Measurements from ENCODE around the gene CELA2A.
"Not testable (repeated sequence)": the region's sequence is repeated elsewhere in the genome, so short reads cannot be mapped to it uniquely, and the experiment has no call there.

Gene CELA2A

GRCh38 chr1:15444468-15445389 is 11.8 kb upstream of the CELA2A start:
- in situ Hi-C loops (cut with MboI; ENCODE audit: low sequenced_read_pairs), result no loop called here

GRCh38 chr1:15445390-15446122 is 11.0 kb upstream of the CELA2A start:
- in situ Hi-C loops (cut with MboI; ENCODE audit: low sequenced_read_pairs), result no loop called here

- in situ Hi-C loops (cut with MboI; ENCODE audit: low sequenced_read_pairs), result no loop called here
Measured at GRCh38 chr1:15446212-15446611, 10.3 kb upstream of the CELA2A start.

- in situ Hi-C loops (cut with MboI; ENCODE audit: low sequenced_read_pairs), result no loop called here
Measured at GRCh38 chr1:15448877-15449462, 7.6 kb upstream of the CELA2A start.

- in situ Hi-C loops (cut with MboI; ENCODE audit: low sequenced_read_pairs), result no loop called here
Measured at GRCh38 chr1:15449567-15449966, 7.0 kb upstream of the CELA2A start.

GRCh38 chr1:15451014-15451722 is 5.4 kb upstream of the CELA2A start:
- in situ Hi-C loops (cut with MboI; ENCODE audit: low sequenced_read_pairs), result no loop called here

GRCh38 chr1:15452216-15452615 is 4.3 kb upstream of the CELA2A start:
- in situ Hi-C loops (cut with MboI; ENCODE audit: low sequenced_read_pairs), result no loop called here

- in situ Hi-C loops (cut with MboI; ENCODE audit: low sequenced_read_pairs), result no loop called here
Measured at GRCh38 chr1:15452866-15453571, 3.5 kb upstream of the CELA2A start.

GRCh38 chr1:15453734-15454133 is 2.8 kb upstream of the CELA2A start:
- in situ Hi-C loops (cut with MboI; ENCODE audit: low sequenced_read_pairs), result no loop called here

- in situ Hi-C loops (cut with MboI; ENCODE audit: low sequenced_read_pairs), result no loop called here
Measured at GRCh38 chr1:15454256-15454655, 2.3 kb upstream of the CELA2A start.

- in situ Hi-C loops (cut with MboI; ENCODE audit: low sequenced_read_pairs), result no loop called here
Measured at GRCh38 chr1:15455522-15455921, 1.0 kb upstream of the CELA2A start.

GRCh38 chr1:15457585-15457984 is 1.1 kb downstream of the CELA2A start:
- in situ Hi-C loops (cut with MboI; ENCODE audit: low sequenced_read_pairs), result no loop called here

GRCh38 chr1:15458388-15458787 is 1.9 kb downstream of the CELA2A start:
- in situ Hi-C loops (cut with MboI; ENCODE audit: low sequenced_read_pairs), result not testable (repeated sequence)

- in situ Hi-C loops (cut with MboI; ENCODE audit: low sequenced_read_pairs), result no loop called here
Measured at GRCh38 chr1:15459771-15460707, 3.5 kb downstream of the CELA2A start.

- in situ Hi-C loops (cut with MboI; ENCODE audit: low sequenced_read_pairs), result no loop called here
Measured at GRCh38 chr1:15460708-15461095, 4.2 kb downstream of the CELA2A start.

- in situ Hi-C loops (cut with MboI; ENCODE audit: low sequenced_read_pairs), result not testable (repeated sequence)
Measured at GRCh38 chr1:15463064-15463800, 6.7 kb downstream of the CELA2A start.

GRCh38 chr1:15463926-15464322 is 7.4 kb downstream of the CELA2A start:
- in situ Hi-C loops (cut with MboI; ENCODE audit: low sequenced_read_pairs), result not testable (repeated sequence)

- in situ Hi-C loops (cut with MboI; ENCODE audit: low sequenced_read_pairs), result no loop called here
Measured at GRCh38 chr1:15465674-15466073, 9.1 kb downstream of the CELA2A start.
